Thyroid gland (tissue), 4 donors: ENCODE results near the gene CREB3. TPM values are rescaled to one million over a fixed set of nuclear protein-coding genes. Genes with fewer than 3 reads are reported as not detected.

Experiments used
- DNase-seq, 2 donors: peaks; one replicate each; pipeline ENCODE4 v3.0.0-alpha.2; 2019
- H3K27ac ChIP-seq, 3 donors: fragments of 200-600 bp; sonication (generic); 1 replicate in 2 of 3; 2 replicates in 1 of 3; pipeline ENCODE4 v1.5.1; 2016 to 2019; ENCODE audit warnings: mild to moderate bottlenecking in 1 of 3, moderate library complexity in 1 of 3
- H3K27me3 ChIP-seq: fragments of 200-600 bp; sonication (generic); one replicate; pipeline ENCODE4 v1.5.1; 2019
- H3K36me3 ChIP-seq, 2 donors: fragments of 200-600 bp; sonication (generic); one replicate each; pipeline ENCODE4 v1.5.1; 2016 to 2019
- H3K4me1 ChIP-seq, 2 donors: fragments of 200-600 bp; sonication (generic); one replicate each; pipeline ENCODE4 v1.5.1; 2017 to 2019
- H3K4me3 ChIP-seq, 3 donors: fragments of 200-600 bp; sonication (generic); replicated peaks in 1 of 3; 1 replicate in 2 of 3; 2 replicates in 1 of 3; pipeline ENCODE4 v1.5.1; 2016; ENCODE audit warnings: mild to moderate bottlenecking in 1 of 3
- H3K9me3 ChIP-seq: fragments of 200-600 bp; sonication (generic); one replicate; pipeline ENCODE4 v1.5.1; 2017
- POLR2A ChIP-seq, 2 donors: fragments of 450-650 bp; IDR thresholded peaks; one replicate each; pipeline ENCODE4 v1.6.1; 2017; ENCODE audit warnings: antibody characterized with exemption in 2 of 2, mild to moderate bottlenecking in 2 of 2, moderate library complexity in 1 of 2
- WGBS, 2 donors: methylation state at CpG; one replicate each; pipeline ENCODE4 v1.1.5; 2017; 5-methylcytosine and 5-hydroxymethylcytosine counted together
- intact Hi-C: fragments of 100-400 bp; cut with DNase I; formaldehyde crosslinking; loops from one replicate; pipeline ENCODE4 v1.15.1; 2023
- total RNA-seq, 4 donors: library from RNA; depleted of rRNA; stranded (reverse); fragments of >200 nt; gene quantifications; one replicate each; pipeline ENCODE4 v1.2.3, GENCODE V29; 2016
- TF ChIP-seq, protein P1 (sequence below), 6 experiments: fragments of 200-600 bp in 3 of 6; fragments of 450-650 bp in 3 of 6; sonication (generic) in 3 of 6; IDR thresholded peaks; one replicate each; pipeline ENCODE4 v1.5.1; 2016 to 2019; ENCODE audit warnings: antibody characterized with exemption in 6 of 6, mild to moderate bottlenecking in 2 of 6, inconsistent platforms in 1 of 6, moderate library complexity in 1 of 6

Gene CREB3
- total RNA-seq, 4 donors from 2014 or later = 44.9 to 73.0 (median 51.3) TPM

DNA sequence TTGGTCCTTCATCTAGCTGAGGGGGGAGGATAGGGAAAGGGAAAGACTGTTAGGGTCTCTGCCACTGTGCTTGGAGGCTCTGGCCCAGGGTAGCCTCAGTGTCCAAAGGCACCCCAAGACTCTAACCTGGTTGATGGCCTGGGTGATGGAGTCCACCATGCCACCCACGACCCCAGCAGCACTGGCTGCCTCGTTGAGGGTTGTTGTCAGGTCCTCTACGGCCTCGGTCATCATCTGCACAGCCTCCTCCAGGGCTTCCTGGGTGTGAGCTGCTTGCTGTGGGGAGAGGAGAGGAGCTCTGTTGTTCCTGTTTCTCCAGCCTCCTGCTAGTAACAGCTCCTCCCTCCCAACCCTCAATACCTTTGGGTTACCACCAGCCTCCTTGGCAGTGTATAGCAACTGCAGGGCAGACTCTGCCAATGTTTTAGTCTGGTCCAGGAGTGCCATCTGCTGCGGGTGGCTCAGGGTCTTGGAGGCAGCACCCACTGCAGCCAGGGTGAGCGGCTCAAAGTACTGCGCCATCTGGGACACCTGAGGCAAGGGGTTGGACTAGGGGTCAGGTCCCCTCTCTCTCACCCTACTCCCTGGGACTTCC, 26.5 kb upstream of the CREB3 start:
- TF ChIP-seq, protein P1, sequence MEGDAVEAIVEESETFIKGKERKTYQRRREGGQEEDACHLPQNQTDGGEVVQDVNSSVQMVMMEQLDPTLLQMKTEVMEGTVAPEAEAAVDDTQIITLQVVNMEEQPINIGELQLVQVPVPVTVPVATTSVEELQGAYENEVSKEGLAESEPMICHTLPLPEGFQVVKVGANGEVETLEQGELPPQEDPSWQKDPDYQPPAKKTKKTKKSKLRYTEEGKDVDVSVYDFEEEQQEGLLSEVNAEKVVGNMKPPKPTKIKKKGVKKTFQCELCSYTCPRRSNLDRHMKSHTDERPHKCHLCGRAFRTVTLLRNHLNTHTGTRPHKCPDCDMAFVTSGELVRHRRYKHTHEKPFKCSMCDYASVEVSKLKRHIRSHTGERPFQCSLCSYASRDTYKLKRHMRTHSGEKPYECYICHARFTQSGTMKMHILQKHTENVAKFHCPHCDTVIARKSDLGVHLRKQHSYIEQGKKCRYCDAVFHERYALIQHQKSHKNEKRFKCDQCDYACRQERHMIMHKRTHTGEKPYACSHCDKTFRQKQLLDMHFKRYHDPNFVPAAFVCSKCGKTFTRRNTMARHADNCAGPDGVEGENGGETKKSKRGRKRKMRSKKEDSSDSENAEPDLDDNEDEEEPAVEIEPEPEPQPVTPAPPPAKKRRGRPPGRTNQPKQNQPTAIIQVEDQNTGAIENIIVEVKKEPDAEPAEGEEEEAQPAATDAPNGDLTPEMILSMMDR (IDR thresholded peaks at IDR 0.05) = no peak
- no peak for TF ChIP-seq POLR2A (IDR thresholded peaks at IDR 0.05)
- Histone ChIP-seq H3K4me3 (no peak overlapping the region), H3K4me1 (no peaks in the 10 kb centered on the region), H3K27ac (no peak overlapping the region), H3K36me3 (peaks cover 89 to 94% of the 10 kb centered on the region in 2 donors), H3K27me3 (no peaks in the 10 kb centered on the region), H3K9me3 (no peaks in the 10 kb centered on the region)
- intact Hi-C loops = no loop called here
- DNase-seq = no peak
- WGBS, 2 donors = 93 to 98% methylated on average over 4 to 7 of the region's 7 CpGs

DNA sequence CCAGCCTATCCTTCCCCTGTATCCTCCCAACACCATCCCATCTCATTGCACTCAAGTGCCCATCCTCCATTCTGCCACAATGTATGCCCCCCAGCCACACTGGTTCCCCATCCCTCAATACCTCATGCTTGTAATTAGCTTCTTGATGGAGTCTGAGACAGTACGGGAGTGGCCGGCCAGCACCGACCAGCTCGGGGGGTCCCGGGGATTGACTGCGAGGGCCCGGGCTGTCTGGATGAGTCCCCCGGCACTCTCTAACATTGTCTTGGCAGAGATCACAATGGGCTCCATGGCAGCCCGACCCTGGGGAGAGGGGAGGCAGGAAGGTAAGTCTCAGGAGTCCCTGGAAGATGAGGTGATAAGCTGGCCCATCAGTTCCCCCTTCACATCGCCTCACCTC, 25.5 kb upstream of the CREB3 start:
- Histone ChIP-seq H3K36me3 (peaks cover 89 to 94% of the 10 kb centered on the region in 2 donors), H3K4me1 (no peaks in the 10 kb centered on the region), H3K27me3 (no peaks in the 10 kb centered on the region), H3K9me3 (no peaks in the 10 kb centered on the region), H3K4me3 (no peak overlapping the region), H3K27ac (no peak overlapping the region)
- intact Hi-C loops = no loop called here
- WGBS, 2 donors = 95 to 97% methylated on average over 9 to 10 of the region's 10 CpGs
- DNase-seq = no peak
- TF ChIP-seq POLR2A (IDR thresholded peaks at IDR 0.05) = no peak
- TF ChIP-seq, protein P1 (IDR thresholded peaks at IDR 0.05) = no peak

DNA sequence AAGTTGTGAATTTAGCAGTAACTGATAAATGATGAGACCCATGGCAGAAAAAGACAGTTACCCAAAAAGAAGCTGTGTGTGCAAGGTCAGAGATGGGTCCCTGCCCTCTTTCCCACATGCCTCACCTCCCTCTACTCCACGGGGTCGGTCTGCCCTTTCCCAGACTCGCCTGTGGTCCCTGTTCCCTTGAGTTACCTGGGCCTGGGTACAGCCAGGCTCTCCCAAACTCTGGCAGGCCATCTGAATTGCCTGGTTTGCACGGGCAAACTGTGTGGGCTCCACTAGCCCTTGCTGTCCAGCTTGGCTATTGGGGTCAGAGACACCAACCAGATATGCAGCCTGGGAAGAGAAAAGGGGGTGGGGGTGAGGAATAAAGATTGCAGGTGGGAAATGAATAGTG, 24.3 kb upstream of the CREB3 start:
- H3K36me3 ChIP-seq = peaks cover 89 to 93% of the 10 kb centered on the region in 2 donors
- H3K4me3 ChIP-seq = no peak overlapping the region
- TF ChIP-seq POLR2A (IDR thresholded peaks at IDR 0.05) = no peak
- TF ChIP-seq, protein P1 (IDR thresholded peaks at IDR 0.05) = no peak
- no peaks in the 10 kb centered on the region for H3K4me1 ChIP-seq
- no peak for DNase-seq
- WGBS, 2 donors = 91 to 96% methylated on average over 4 of the region's 4 CpGs
- intact Hi-C loops = no loop called here
- no peak overlapping the region for H3K27ac ChIP-seq
- no peaks in the 10 kb centered on the region for H3K9me3 ChIP-seq
- H3K27me3 ChIP-seq = no peaks in the 10 kb centered on the region

DNA sequence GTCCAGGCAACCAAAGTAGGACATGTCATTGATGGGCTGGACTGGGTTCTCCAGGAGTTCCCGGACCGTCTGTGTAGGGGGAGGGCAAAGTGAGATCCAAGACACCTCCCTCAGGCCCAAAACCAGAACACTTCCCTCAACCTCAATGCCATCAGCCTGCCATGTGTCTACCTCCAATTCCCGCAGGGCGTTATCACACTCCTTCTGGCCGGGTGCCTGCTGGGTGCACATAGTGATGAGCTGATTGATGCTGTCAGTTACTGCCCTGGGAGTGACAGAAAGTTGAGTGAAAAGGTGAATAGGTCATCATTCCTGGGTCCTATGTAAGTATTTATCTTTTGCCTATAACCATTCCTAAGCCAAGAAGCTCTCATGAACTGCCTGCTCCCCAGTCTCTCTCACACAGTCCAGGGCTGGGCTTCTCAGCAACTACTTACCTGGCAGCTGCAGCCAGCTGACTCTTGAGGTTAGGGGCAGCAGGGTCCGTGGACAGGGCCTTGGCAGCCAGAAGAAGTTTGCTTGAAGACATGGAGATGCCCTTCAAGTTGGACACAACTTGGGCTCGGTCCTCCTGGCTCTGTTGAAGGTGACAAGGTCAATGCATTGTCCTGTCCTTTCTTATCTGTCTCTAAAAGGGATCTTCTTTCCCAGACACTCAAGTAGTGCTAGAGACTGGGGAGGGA, 21.5 kb upstream of the CREB3 start:
- H3K27me3 ChIP-seq = no peaks in the 10 kb centered on the region
- no peaks in the 10 kb centered on the region for H3K9me3 ChIP-seq
- 90 to 94% methylated on average over 7 of the region's 7 CpGs for WGBS, 2 donors
- no peak overlapping the region for H3K4me3 ChIP-seq
- no peak overlapping the region for H3K27ac ChIP-seq
- H3K36me3 ChIP-seq = peaks cover 89 to 93% of the 10 kb centered on the region in 2 donors
- intact Hi-C loops = no loop called here
- no peak for DNase-seq
- H3K4me1 ChIP-seq = no peaks in the 10 kb centered on the region
- TF ChIP-seq, protein P1 (IDR thresholded peaks at IDR 0.05) = no peak
- no peak for TF ChIP-seq POLR2A (IDR thresholded peaks at IDR 0.05)
